ENCODE data around the gene DNM2.
A peak's percentile ranks its signal among the peaks of the same experiment; 100 is the strongest.
"Not testable (repeated sequence)": the region's sequence is repeated elsewhere in the genome, so short reads cannot be mapped to it uniquely, and the experiment has no call there.

The DNM2 gene

DNA sequence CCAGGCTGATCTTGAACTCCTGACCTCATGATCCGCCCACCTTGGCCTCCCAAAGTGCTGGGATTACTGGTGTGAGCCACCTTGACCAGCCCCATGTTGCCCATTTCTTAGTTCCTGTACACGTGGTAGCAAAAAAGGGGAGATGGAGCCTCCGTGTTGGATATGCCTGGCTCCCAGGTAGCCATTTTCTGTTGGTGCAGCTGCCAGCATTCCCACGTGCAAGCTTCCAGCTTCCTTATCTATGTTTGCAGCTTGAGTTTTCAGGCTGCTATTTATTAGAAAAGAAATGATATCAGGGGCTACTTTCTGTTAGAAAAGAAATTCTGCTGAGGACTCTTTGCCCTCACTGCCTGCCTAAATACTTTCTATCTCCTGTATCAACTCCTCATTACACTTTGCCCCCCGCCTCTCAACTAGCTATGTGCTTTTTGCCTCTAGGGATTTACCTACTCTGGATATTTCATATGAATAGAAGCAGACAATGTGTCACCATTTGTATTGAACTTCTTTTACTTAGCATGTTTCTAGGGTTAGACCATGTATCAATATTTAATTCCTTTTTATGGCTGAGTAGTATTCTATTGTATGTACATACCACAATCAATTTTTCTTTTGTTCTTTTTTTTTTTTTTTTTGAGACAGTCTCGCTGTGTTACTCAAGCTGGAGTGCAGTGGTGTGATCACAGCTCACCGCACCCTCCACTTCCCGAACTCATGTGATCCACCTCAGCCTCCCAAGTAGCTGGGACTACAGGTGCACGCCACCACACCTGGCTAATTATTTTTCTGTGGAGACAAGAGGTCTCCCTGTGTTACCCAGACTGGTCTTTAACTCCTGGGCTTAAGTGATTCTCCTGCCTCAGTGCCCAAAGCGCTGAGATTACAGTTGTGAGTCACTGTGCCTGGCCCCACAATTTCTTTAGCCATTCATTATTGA, 121.5 kb downstream of the DNM2 start:
- DNase-seq, result no peak

GRCh38 chr19:10842788-10843187, 124.9 kb downstream of the DNM2 start:
- no peak for DNase-seq

GRCh38 chr19:10846500-10847202, 128.8 kb downstream of the DNM2 start:
- DNase-seq, result no peak

DNA sequence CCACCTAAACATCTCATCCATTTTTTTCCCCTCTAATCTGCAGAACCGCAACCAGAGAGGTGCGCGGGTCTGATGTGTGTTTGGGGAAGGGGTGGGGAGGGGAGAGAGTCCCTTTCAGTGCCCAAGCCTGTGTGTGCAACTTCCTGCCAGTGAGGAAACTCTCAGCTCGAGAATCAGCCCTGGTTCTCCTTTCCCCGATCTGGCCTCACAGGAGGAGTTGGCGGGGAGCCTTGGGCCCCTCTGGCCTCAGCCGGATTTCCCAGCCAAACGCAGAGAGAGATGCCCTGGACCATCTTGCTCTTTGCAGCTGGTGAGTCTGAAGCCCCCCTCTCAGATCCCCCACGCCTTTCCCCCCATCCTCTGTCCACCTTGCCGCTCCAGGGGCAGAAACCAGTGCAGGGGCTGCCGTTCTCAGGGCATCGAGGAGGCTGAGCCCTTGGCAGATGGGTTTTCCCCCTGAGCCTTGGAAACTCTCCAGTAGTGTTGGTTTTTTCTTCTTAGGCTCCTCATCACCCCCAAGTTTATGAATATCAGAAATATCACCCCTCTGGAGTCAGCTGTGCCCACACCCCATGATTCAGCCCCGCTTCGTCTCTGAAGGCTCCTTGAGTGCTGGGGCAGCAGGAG, 130.5 kb downstream of the DNM2 start, which contains the start of gene C19orf38:
C19orf38 (plus strand) TSS at position 186 of the 627 bp plus-strand sequence; CDS start at position 280, 94 bp downstream.
- DNase-seq, result no peak

GRCh38 chr19:10850631-10851030, 132.8 kb downstream of the DNM2 start:
- no peak for DNase-seq

GRCh38 chr19:10852098-10852800, 134.4 kb downstream of the DNM2 start:
- no peak for DNase-seq

DNA sequence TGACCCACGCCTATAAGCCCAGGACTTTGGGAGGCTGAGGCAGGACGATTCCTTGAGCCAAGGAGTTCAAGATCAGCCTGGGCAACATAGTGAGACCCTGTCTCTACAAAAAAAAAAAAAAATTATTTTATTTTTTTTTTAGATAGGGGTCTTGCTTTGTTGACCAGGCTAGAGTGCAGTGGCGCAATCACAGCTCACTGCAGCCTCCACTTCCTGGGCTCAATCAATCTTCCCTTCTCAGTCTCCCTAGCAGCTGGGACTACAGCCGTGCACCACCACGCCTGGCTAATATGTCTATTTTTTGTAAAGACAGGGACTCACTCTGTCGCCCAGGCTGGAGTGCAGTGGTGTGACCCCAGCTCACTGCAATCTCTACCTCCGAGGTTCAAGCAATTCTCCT, 135.1 kb downstream of the DNM2 start:
- DNase-seq, result no peak

DNA sequence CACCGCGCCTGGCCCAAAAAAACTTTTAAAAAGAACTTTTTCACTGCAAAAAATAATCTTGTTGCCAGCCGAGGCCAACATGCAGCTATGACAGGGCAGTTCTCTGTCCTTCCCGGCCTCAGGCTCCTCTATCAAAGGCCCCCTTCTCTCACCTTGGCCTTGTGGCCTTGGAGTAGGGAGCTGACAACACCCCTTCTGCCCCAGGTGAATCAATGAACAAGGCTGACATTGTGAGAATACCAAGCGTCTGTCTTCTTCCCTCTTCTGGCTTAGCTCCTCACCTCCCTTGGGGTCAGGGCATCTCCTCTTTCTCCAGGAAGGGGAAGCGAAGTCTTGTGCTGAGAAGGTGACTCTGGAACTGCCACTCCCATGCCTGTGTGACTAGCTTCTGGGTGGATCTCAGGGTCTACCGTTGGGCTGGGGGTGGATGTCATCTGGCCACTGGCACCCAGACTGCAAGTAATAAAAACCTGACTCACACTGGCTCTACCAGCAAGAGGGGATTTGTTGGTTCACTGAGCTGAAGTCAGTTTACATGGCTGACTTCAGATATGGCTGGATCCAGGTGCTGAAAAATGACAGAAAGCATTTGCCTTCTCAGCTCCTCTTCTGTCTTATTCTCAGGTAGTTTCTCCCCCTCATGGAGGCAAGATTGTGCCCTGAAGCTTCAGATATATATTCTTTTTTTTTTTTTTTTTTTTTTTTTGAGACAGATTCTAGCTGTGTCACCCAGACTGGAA, 136.6 kb downstream of the DNM2 start:
- no peak for DNase-seq

GRCh38 chr19:10855879-10856522, 138.1 kb downstream of the DNM2 start:
- peak; percentile 24 for DNase-seq

DNA sequence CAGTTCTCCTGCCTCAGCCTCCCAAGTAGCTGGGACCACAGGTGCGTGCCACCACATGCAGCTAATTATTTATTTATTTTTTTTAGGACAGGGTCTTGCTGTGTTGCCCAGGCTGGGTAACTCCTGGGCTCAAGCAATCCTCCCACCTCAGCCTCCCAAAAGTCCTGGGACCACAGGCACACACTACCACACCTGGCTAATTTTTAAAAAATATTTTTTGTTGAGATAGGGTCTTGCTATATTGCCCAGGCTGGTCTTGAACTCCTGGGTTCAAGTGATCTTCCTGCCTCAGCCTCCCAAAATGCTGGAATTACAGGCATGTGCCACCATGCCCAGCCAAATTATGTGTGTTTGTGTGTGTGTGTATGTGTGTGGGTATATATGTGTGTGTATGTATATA, 139.0 kb downstream of the DNM2 start:
- DNase-seq, result not testable (repeated sequence)

DNA sequence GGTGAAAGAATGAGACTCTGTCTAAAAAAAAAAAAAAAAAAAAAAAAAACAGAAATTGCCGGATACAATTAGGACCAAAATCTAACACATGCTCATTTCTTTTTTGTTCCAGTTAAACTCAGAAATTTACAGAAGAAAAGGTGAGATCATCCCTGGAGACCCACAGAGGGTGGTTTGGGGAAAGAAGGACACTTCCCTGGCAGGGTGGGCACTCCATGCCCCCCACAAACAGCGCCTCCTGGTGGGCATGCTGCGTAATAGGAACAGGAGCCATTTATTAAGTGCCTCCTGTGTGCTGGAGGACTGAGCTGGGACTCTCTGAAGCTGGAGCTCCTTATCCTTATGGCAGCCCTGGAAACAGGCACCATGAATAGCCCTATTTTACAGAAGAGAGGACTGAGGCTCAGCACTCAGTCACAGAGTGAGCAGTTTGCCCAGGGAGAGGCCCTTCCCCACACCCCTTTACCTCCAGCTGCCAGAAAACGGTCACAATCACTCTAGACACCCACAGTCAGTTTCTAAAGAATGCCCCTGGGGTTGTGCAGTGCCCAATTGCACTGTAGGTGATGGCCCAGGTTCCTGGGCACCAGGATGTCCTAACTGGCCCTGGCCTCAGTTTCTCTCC, 140.4 kb downstream of the DNM2 start:
- DNase-seq, result peak; percentile 44

- DNase-seq, result peak; percentile 44
These were observed 143.3 kb downstream of the DNM2 start for GRCh38 chr19:10861103-10861651.

- no peak for DNase-seq
These were observed 144.8 kb downstream of the DNM2 start for GRCh38 chr19:10862561-10863106.

GRCh38 chr19:10863107-10863717, 145.3 kb downstream of the DNM2 start:
- no peak for DNase-seq

- peak; percentile 88 for DNase-seq
These were observed 146.6 kb downstream of the DNM2 start for GRCh38 chr19:10864538-10864899.

GRCh38 chr19:10866495-10866894, 148.6 kb downstream of the DNM2 start:
- DNase-seq, result no peak

- DNase-seq, result no peak
These were observed 151.1 kb downstream of the DNM2 start for GRCh38 chr19:10868872-10869547.

GRCh38 chr19:10869872-10870311, 152.0 kb downstream of the DNM2 start:
- not testable (repeated sequence) for DNase-seq

- DNase-seq, result no peak
These were observed 152.6 kb downstream of the DNM2 start for GRCh38 chr19:10870501-10870954.

Measured in activated CD4-positive, alpha-beta T cell treated with anti-CD3 and anti-CD28 coated beads, Interleukin-2, amount 50 U/mL, for 16 hours (primary cell).